ENCODE data around the gene RNASE12. TPM values are rescaled to one million over a fixed set of nuclear protein-coding genes. Genes with fewer than 3 reads are reported as not detected.

The RNASE12 gene
- total RNA-seq, 2 experiments from 2014 or later: not detected

DNA sequence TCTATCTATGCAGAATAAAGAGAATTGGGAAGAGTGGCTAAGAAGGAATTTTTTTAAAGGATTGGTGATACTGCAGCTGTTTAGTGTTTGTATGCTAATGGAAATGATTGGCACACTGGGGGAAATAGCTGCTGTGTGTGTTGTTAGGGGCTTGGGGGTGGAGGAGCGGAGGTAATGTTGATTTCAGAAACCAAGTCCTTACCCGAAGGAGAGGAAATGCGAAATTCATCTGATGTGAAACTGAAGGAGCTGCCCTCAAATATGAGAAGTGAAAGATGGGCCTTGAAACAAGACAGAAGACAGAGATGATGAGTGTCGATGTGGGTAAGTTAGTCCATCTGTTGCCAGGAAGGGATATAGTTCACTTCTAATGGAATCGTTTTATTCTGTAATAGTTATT lies 21.2 kb upstream of the RNASE12 start:
- Histone ChIP-seq H3K36me3 (ENCODE audit: insufficient read depth, low read length) (no peaks in the 10 kb centered on the region), H3K4me3 (ENCODE audit: low read length) (no peak overlapping the region), H3K4me1 (ENCODE audit: insufficient read depth, low read length) (peaks cover 37% of the 10 kb centered on the region), H3K9me3 (ENCODE audit: control insufficient read depth in 1 of 2, insufficient read depth in 1 of 2, low read length in 2 of 2) (no peaks in the 10 kb centered on the region), H3K27ac (ENCODE audit: low read depth in 1 of 2, low read length in 2 of 2) (peak overlapping the region in 1 of 2 donors; percentile 41), H3K27me3 (ENCODE audit: control insufficient read depth in 1 of 2, insufficient read depth in 2 of 2, low read length in 2 of 2) (no peaks in the 10 kb centered on the region)
- no peaks in the 10 kb centered on the region for H3K4me1 Mint-ChIP-seq (ENCODE audit: low read depth)
- DNase-seq (peak in 3 of 14 experiments; percentile 33 to 53 (median 47)), ATAC-seq (ENCODE audit: poor library complexity) (no peak)
- no peaks in the 10 kb centered on the region for H3K36me3 Mint-ChIP-seq (ENCODE audit: low read depth)
- CTCF ChIA-PET: interaction anchor here (0.7 to 2.9 kb wide), 6 partner anchors 19 to 285 kb away, joined by 3 to 15 read pairs (median 13); partner anchors contain the start of genes APEX1 and RNASE4
- no peaks in the 10 kb centered on the region for H3K27me3 Mint-ChIP-seq
- POLR2A ChIA-PET: interaction anchor here (0.8 to 3.5 kb wide), 10 partner anchors 14 to 280 kb away, joined by 3 to 61 read pairs (median 10); partner anchors contain the start of genes APEX1, CCNB1IP1, OSGEP and PARP2
- no peak overlapping the region for H3K27ac Mint-ChIP-seq
- intact Hi-C loops (cut with DNase I, micrococcal nuclease): loop anchor here (2.0 to 5.0 kb wide), 4 partner anchors 78 to 270 kb away; partner anchors contain the start of genes PARP2 (in 1 of the 2) and TEP1 (in 1 of the 2)
- no peaks in the 10 kb centered on the region for H3K9me3 Mint-ChIP-seq
- TF ChIP-seq, protein P1, sequence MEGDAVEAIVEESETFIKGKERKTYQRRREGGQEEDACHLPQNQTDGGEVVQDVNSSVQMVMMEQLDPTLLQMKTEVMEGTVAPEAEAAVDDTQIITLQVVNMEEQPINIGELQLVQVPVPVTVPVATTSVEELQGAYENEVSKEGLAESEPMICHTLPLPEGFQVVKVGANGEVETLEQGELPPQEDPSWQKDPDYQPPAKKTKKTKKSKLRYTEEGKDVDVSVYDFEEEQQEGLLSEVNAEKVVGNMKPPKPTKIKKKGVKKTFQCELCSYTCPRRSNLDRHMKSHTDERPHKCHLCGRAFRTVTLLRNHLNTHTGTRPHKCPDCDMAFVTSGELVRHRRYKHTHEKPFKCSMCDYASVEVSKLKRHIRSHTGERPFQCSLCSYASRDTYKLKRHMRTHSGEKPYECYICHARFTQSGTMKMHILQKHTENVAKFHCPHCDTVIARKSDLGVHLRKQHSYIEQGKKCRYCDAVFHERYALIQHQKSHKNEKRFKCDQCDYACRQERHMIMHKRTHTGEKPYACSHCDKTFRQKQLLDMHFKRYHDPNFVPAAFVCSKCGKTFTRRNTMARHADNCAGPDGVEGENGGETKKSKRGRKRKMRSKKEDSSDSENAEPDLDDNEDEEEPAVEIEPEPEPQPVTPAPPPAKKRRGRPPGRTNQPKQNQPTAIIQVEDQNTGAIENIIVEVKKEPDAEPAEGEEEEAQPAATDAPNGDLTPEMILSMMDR (IDR thresholded peaks at IDR 0.05): no peak
- no peak overlapping the region for H3K4me3 Mint-ChIP-seq

DNA sequence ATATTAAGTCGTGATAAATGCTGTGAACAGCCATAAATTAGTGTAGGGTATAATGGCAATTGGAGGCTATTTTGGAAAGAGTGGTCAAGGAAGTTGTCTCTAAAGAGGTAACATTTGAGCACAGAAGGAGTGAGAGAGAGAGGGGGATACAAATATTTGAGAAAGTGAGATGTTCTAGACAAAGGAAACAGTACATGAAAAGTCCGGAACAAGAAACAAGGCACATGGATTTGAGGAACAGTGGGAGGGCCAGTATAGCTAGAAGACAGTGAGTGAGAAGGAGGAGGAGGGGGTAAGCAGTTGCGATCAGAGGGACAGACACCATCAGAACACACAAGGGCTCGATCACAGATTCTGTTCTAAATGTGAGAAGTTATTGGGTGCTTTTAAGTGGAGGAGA lies 20.1 kb upstream of the RNASE12 start:
- intact Hi-C loops (cut with DNase I, micrococcal nuclease): loop anchor here (5.0 kb wide), 2 partner anchors 79 to 269 kb away; partner anchors contain the start of gene PARP2 (in 1 of the 2)
- no peaks in the 10 kb centered on the region for H3K27me3 ChIP-seq (ENCODE audit: control insufficient read depth in 1 of 2, insufficient read depth in 2 of 2, low read length in 2 of 2)
- no peak for ATAC-seq (ENCODE audit: poor library complexity)
- H3K9me3 Mint-ChIP-seq: no peaks in the 10 kb centered on the region
- no peaks in the 10 kb centered on the region for H3K9me3 ChIP-seq (ENCODE audit: control insufficient read depth in 1 of 2, insufficient read depth in 1 of 2, low read length in 2 of 2)
- TF ChIP-seq, protein P1 (IDR thresholded peaks at IDR 0.05): no peak
- H3K27me3 Mint-ChIP-seq: no peaks in the 10 kb centered on the region
- H3K27ac ChIP-seq (ENCODE audit: low read depth in 1 of 2, low read length in 2 of 2): no peak overlapping the region
- POLR2A ChIA-PET: interaction anchor here (1.4 to 2.8 kb wide), 5 partner anchors 11 to 283 kb away, joined by 3 to 19 read pairs (median 8); partner anchors contain the start of genes APEX1, OSGEP, PARP2 and PIP4P1
- H3K27ac Mint-ChIP-seq: no peak overlapping the region
- H3K4me1 Mint-ChIP-seq (ENCODE audit: low read depth): no peaks in the 10 kb centered on the region
- no peak for DNase-seq
- no peaks in the 10 kb centered on the region for H3K36me3 Mint-ChIP-seq (ENCODE audit: low read depth)
- H3K4me3 ChIP-seq (ENCODE audit: low read length): no peak overlapping the region
- CTCF ChIA-PET: interaction anchor here (1.8 to 2.8 kb wide), 2 partner anchors 80 to 196 kb away, joined by 12 to 14 read pairs; no protein-coding TSS in a partner anchor
- peaks cover 37% of the 10 kb centered on the region for H3K4me1 ChIP-seq (ENCODE audit: insufficient read depth, low read length)
- no peak overlapping the region for H3K4me3 Mint-ChIP-seq
- no peaks in the 10 kb centered on the region for H3K36me3 ChIP-seq (ENCODE audit: insufficient read depth, low read length)

DNA sequence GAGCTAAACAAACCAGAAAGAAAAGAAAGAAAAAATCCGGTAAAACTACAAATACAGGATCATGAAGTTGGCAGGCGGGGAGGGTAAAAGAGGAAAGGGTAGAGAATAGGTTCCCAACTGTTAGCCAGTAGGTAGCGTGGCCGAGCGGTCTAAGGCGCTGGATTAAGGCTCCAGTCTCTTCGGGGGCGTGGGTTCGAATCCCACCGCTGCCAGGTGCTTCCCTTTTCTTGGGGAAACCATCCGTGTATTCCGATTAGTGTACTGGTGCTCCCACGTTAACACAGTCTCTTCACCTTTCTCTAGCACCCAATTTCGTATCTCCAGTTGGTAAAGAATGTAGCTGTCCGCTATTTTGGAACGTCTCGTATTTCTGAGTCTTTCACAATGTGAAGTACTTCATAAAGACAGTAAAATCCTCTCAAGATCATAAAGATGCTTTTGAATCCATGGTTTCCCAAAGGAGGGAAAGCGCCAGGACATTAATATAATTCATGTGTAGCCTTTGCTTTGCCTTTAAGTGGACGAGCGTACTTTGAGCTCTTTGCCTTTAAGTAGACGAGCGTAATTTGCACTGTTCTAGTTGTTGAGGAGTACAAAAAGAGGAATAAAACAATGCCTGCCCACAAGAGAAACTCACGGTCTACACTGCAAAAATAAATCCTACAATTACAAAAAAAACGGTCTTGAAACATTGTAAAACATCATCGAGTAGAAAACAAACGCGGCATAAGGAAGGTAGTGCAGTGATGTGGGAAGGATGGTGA lies 19.0 kb upstream of the RNASE12 start:
- intact Hi-C loops (cut with DNase I, micrococcal nuclease): loop anchor here (5.0 kb wide), 2 partner anchors 78 to 268 kb away; partner anchors contain the start of gene PARP2 (in 1 of the 2)
- ATAC-seq (ENCODE audit: poor library complexity) (peak; percentile 8), DNase-seq (peak; percentile 48 to 86 (median 64))
- H3K4me1 Mint-ChIP-seq (ENCODE audit: low read depth): no peaks in the 10 kb centered on the region
- no peak overlapping the region for H3K27ac Mint-ChIP-seq
- POLR2A ChIA-PET: interaction anchor here (1.0 to 2.8 kb wide), 12 partner anchors 12 to 282 kb away, joined by 3 to 35 read pairs (median 5); partner anchors contain the start of genes APEX1, OSGEP, PARP2 and PIP4P1
- CTCF ChIA-PET: interaction anchor here (0.8 to 2.8 kb wide), 11 partner anchors 16 to 285 kb away, joined by 3 to 14 read pairs (median 3); partner anchors contain the start of gene TEP1
- H3K4me3 Mint-ChIP-seq: no peak overlapping the region
- no peaks in the 10 kb centered on the region for H3K9me3 Mint-ChIP-seq
- H3K36me3 Mint-ChIP-seq (ENCODE audit: low read depth): no peaks in the 10 kb centered on the region
- Histone ChIP-seq H3K27ac (ENCODE audit: low read depth in 1 of 2, low read length in 2 of 2) (peak overlapping the region in 1 of 2 donors; percentile 5), H3K27me3 (ENCODE audit: control insufficient read depth in 1 of 2, insufficient read depth in 2 of 2, low read length in 2 of 2) (no peaks in the 10 kb centered on the region), H3K4me1 (ENCODE audit: insufficient read depth, low read length) (peaks cover 37% of the 10 kb centered on the region), H3K4me3 (ENCODE audit: low read length) (peak overlapping the region; percentile 67), H3K9me3 (ENCODE audit: control insufficient read depth in 1 of 2, insufficient read depth in 1 of 2, low read length in 2 of 2) (no peaks in the 10 kb centered on the region), H3K36me3 (ENCODE audit: insufficient read depth, low read length) (no peaks in the 10 kb centered on the region)
- no peaks in the 10 kb centered on the region for H3K27me3 Mint-ChIP-seq
- TF ChIP-seq, protein P1 (IDR thresholded peaks at IDR 0.05): no peak
